NCI-H510A (cell line): Measurements from ENCODE around the gene UCN.

ENCODE experiments used
- DNase-seq: peaks from one replicate; lab custom pipeline; 2025; lab: John Stamatoyannopoulos, UW

The UCN gene

DNA sequence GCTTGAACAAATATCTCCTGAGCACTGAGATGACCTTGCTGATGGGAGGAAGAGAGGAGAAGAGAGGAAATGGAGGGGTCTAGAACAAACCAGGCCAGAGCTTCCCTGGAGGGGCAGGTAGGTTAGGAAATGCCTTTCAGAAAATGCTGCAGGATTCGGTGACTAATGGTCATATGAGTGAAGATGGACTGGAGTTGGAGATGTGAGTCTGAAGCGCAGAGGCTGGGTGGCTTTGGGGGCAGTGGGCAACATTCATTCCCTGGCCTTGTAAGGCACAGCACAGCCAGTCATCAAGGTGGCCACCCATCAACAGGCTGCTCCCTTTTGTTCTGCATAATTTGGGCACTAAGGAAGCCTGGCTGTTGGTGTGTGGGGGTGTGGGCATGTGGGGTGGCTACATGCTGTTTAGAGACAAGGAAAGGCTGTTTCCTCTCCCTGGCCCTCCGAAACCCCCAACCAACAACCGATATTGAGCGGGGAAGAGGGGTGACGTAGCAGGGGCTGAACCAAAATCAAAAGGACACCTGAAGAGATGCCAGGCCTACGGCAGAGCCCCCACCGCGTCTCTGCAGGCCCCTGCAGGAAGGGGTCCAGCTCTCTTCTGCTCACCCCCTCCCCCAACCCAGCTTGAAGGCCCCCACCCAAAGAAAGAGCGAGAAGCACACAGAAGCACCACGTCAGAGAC, 46.9 kb downstream of the UCN start:
- DNase-seq = no peak

DNA sequence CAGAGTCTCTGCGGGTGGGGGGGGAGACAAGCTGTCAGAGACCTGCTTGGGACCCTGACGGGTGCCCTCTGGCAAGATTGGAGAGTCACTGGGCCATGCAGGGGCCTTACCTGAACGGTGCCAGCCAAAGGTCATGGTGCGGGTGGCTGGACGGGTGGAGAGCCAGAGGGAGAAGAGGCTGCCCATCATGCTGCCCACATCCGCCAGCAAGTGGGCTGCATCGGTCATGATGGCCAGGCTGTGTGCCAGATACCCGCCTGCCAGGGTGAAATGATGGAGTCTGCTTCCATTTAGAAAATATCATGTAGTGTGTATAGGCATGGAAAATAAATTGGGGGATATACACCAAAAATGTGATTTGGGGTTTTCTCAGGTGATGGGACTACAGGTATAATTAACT, 50.2 kb downstream of the UCN start:
- DNase-seq = no peak
